ENCODE data around the gene SERPINA12. TPM values are rescaled to one million over a fixed set of nuclear protein-coding genes. Genes with fewer than 3 reads are reported as not detected.

SERPINA12 gene
- total and polyA plus RNA-seq, 2 of the 13 experiments (the other 11 are each of a cell fraction or from before 2014, with no cell fraction given) = 0.08 TPM; not detected in 1

DNA sequence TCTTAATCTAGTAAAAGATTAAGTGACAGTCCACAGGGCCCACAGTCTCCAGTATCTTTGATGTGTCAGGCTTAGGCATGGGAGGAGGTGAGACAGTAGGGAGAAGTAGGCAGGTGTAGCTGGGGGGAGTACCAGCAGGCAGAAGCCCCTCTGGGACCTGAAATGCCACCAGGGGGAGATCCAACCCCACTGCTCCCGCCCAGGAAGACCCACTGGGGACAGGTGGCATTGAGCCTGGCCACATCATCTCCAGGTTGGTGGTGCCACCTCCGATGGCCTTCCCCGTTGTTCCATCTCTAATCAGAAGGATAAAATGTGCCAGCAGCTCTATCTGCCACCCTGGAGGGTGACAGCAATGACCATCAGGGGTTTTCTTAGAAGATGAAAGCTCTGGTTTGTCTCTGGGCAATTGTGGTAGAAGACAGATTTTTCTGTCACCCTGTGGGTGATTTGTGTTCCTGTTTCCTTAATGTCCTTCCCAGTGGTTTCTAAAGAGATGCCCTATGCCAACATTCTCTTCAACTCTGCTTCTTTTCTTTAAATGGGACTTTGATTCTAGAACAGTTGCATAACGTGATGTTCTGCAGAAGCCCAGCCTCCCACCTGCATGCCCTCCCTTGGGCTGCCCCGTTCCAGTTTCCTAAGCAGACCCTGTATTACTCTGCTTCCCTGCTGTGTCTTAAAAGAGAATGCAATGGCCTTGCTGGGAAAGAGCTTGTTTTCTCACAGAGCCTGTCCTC is 12.3 kb upstream of the SERPINA12 start (continued):
- no peak for TF ChIP-seq FOXJ3 (CRISPR knock-in tag; IDR thresholded peaks at IDR 0.05; ENCODE audit: borderline replicate concordance)
- TF ChIP-seq ZFP82 (CRISPR knock-in tag; IDR thresholded peaks at IDR 0.05; ENCODE audit: borderline replicate concordance) = no peak
- no peak for TF ChIP-seq NR0B2 (CRISPR knock-in tag; IDR thresholded peaks at IDR 0.05)
- TF ChIP-seq, protein P1, sequence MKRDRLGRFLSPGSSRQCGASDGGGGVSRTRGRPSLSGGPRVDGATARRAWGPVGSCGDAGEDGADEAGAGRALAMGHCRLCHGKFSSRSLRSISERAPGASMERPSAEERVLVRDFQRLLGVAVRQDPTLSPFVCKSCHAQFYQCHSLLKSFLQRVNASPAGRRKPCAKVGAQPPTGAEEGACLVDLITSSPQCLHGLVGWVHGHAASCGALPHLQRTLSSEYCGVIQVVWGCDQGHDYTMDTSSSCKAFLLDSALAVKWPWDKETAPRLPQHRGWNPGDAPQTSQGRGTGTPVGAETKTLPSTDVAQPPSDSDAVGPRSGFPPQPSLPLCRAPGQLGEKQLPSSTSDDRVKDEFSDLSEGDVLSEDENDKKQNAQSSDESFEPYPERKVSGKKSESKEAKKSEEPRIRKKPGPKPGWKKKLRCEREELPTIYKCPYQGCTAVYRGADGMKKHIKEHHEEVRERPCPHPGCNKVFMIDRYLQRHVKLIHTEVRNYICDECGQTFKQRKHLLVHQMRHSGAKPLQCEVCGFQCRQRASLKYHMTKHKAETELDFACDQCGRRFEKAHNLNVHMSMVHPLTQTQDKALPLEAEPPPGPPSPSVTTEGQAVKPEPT (CRISPR knock-in tag; IDR thresholded peaks at IDR 0.05; ENCODE audit: low read depth) = no peak
- TF ChIP-seq CHCHD3 (CRISPR knock-in tag; IDR thresholded peaks at IDR 0.05) = no peak
- no peak for TF ChIP-seq FOXK2 (IDR thresholded peaks at IDR 0.05)
- TF ChIP-seq RFXAP (CRISPR knock-in tag; IDR thresholded peaks at IDR 0.05; ENCODE audit: borderline replicate concordance) = 0 out of 2 replicates have a peak, but pooled peaks have one; percentile 10
- TF ChIP-seq ZFP36 (IDR thresholded peaks at IDR 0.05; ENCODE audit: borderline replicate concordance, low read depth, low read length, partially characterized antibody) = no peak
- TF ChIP-seq ZNF747 (CRISPR knock-in tag; IDR thresholded peaks at IDR 0.05; ENCODE audit: borderline replicate concordance) = peak; percentile 19; the same call in 1 of the 2 replicates
- TF ChIP-seq, protein P2, sequence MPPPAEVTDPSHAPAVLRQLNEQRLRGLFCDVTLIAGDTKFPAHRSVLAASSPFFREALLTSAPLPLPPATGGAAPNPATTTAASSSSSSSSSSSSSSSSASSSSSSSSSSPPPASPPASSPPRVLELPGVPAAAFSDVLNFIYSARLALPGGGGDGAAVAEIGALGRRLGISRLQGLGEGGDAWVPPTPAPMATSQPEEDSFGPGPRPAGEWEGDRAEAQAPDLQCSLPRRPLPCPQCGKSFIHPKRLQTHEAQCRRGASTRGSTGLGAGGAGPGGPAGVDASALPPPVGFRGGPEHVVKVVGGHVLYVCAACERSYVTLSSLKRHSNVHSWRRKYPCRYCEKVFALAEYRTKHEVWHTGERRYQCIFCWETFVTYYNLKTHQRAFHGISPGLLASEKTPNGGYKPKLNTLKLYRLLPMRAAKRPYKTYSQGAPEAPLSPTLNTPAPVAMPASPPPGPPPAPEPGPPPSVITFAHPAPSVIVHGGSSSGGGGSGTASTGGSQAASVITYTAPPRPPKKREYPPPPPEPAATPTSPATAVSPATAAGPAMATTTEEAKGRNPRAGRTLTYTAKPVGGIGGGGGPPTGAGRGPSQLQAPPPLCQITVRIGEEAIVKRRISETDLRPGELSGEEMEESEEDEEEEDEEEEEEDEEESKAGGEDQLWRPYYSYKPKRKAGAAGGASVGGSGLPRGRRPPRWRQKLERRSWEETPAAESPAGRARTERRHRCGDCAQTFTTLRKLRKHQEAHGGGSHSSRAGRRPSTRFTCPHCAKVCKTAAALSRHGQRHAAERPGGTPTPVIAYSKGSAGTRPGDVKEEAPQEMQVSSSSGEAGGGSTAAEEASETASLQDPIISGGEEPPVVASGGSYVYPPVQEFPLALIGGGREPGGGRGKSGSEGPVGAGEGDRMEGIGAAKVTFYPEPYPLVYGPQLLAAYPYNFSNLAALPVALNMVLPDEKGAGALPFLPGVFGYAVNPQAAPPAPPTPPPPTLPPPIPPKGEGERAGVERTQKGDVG (CRISPR knock-in tag; IDR thresholded peaks at IDR 0.05; ENCODE audit: borderline replicate concordance) = 0 out of 2 replicates have a peak, but pooled peaks have one; percentile 32
- TF ChIP-seq SMAD9 (CRISPR knock-in tag; IDR thresholded peaks at IDR 0.05) = no peak
- no peak for TF ChIP-seq ZBTB46 (CRISPR knock-in tag; IDR thresholded peaks at IDR 0.05; ENCODE audit: borderline replicate concordance)
- TF ChIP-seq, protein P3, sequence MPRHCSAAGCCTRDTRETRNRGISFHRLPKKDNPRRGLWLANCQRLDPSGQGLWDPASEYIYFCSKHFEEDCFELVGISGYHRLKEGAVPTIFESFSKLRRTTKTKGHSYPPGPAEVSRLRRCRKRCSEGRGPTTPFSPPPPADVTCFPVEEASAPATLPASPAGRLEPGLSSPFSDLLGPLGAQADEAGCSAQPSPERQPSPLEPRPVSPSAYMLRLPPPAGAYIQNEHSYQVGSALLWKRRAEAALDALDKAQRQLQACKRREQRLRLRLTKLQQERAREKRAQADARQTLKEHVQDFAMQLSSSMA (CRISPR knock-in tag; IDR thresholded peaks at IDR 0.05) = no peak
- TF ChIP-seq PRDM15 (CRISPR knock-in tag; IDR thresholded peaks at IDR 0.05) = no peak

Data from HepG2 (cell line).